Activated CD8-positive, alpha-beta memory T cell treated with anti-CD3 and anti-CD28 coated beads, Interleukin-2, amount 50 U/mL, for 24 hours (primary cell): ENCODE data around the gene LYRM4.

ENCODE experiments used
- DNase-seq: peaks from one replicate; pipeline ENCODE4 v3.0.0-alpha.2; 2020; ENCODE audit errors: extremely low read depth

Gene LYRM4

GRCh38 chr6:5146398-5146797 lies 114.4 kb downstream of the LYRM4 start:
- DNase-seq = no peak

GRCh38 chr6:5143634-5144311 lies 117.0 kb downstream of the LYRM4 start:
- peak; percentile 47 for DNase-seq

DNA sequence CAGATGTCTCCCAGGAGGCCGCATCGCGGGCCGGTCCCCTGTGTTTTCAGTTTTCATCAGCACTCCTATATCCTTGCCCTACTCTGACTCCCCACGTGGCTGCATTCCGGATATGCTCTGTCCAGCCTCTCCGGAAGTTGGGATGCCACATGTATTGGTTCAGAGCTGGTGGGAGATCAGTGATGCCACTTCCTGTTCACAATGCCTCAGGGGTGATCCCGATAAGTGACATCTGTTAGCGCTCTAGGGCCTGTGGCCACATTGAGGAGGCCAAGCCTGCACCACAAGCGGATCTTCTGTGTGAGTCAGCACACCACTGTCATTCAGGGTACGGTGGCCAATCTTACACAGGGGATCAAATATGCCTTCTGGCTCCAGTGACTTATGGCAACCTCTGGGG lies 117.8 kb downstream of the LYRM4 start:
- DNase-seq = no peak

- no peak for DNase-seq
Observed at GRCh38 chr6:5142131-5142530, 118.6 kb downstream of the LYRM4 start.

DNA sequence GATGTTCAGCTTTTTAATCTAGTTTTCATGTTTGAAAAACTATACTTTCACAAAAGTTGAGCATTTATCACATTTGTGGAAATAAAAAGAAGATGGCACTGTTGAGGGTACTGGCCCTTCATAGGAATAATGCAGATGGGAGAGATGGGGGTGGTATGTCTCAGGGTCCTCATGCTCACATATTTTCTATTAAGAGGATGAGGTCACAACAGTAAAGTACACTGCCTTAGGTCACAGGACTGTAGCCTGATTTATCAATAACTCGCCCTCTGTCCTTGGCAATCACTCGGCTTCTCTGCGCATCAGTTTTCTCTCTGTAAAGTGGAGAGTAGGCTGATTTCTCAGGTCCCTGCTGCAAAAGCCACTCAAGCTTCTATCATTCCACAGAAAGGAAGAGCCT lies 119.7 kb downstream of the LYRM4 start:
- DNase-seq = no peak

DNA sequence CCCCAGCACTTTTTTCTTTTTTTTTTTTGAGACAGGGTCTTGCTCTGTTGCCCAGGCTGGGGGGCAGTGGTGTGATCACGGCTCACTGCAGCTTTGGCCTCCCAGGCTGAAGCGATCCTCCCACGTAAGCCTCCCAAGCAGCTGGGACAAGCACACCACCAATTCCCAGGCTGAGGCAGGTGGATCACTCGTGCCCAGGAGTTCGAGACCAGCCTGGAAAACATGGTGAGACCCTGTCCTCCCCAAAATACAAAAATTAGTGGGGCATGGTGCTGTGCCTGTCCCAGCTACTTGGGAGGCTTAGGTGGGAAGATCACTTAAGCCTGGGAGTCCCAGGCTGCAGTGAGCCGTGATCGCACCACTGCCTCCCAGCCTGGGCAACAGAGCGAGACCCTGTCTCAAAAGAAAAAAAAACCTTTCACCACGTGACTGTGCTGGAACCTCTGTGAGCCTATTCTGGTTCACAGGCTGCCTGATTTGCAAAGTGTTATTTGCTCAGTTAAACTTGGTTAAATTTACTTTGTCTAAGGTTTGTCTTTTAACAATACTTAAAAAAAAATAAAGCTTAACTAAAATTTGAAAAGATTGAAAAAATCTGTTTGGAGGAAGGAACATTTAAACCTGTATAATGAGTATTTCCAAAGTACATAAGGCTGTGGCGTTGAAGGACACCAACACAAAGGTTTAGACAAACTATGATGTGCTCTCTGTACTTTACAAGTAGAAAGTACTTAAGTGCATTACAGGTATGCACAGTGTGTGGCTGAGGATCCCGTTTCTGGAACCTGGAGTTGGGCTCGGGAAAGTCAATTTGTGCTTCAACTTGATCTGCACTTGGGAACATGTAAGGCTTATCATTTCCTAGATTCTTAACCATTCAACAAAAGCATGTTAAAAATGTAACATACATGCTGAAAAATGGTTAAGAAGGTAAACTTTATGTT lies 120.7 kb downstream of the LYRM4 start:
- DNase-seq = no peak

DNA sequence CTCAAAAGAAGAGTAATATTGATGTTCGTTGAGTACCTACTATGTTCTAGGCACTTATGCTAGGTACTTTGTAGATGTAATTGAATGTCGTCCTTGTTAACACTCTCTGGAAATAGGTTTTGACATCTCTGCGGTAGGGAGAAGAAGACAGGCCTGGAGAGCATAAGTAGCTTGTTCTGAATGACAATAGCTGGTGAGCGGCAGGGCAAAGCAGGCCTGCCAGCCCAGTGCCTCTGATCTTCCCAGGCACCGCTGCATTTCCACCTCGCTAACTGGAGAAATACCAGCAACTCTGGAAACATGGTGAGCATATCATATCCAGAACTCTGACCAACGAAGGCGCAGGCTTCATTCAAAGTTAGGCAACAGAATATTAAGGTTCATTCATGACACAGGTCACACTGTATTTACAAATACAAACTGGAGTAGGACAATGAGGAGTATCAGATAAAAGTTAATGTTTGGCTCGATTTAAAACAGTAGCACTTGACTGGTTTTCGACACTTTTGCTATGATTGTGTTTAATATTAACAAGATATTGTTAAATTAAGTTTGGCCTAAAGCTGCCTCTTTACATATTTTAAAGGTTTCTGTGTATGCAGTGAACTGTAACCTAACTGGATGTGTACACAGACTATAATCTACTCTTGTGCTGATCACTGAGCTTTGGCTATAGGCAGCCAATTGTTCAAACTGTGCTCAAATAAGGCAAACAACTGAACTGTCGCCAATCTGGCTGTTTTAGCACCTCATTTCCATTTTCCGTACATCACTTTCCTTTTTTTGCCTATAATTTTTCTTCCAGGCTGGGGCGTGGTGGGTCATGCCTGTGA lies 121.5 kb downstream of the LYRM4 start:
- DNase-seq = no peak

DNA sequence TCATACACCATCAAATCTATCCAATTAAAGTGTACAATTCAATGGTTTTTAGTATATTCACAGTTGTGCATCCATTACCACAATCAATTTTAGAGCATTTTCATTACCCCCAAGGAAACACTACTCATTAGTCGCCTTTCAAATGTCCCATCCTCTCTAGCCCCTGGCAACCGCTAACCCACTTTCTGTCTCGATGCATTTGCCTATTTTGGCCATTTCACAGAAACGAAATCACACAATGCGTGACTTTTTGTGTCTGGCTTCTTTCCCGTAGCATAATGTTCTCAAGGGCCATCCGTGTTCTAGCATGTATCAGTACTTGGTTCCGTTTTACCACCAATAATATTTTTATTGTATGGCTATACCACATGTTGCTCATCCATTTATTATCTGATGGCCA lies 123.9 kb downstream of the LYRM4 start:
- no peak for DNase-seq

GRCh38 chr6:5135788-5136376 lies 124.9 kb downstream of the LYRM4 start:
- peak; percentile 12 for DNase-seq

GRCh38 chr6:5133943-5134342 lies 126.8 kb downstream of the LYRM4 start:
- no peak for DNase-seq

- no peak for DNase-seq
Observed at GRCh38 chr6:5132731-5133130, 128.0 kb downstream of the LYRM4 start.

DNA sequence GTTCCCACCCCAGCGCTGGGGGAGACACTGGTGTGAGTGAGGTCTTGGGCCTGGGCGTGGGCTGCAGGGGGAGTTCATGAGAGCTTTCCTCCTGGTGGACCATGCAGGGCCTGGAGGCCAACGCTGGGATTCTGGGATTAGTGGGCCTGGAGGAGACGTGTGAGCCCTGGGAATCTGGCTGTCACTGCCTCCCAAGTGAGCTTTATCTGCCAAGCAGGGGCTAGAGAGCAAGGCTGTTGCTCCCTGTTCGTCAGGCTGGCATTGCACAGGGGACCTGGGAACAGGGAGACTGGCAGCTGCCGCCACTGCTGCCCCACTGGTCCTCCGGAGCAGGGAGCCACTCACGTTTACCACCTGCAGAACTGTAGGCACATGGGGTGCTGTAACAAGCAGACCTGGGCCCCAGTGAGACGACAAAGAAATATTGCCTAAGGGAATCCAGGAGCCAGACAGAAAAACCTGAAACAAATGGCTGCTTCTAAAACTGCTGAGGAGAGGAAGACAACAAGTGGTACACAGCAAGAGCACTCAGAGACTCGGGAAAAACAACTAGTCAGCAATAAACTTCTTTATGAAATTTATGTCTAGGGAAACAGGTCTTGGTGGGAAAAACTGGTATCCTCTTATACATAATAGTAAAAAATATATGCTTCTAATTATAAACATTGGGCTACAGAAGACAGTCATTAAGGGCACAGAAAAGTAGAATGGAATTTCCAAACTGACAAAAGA lies 130.4 kb downstream of the LYRM4 start:
- no peak for DNase-seq

DNA sequence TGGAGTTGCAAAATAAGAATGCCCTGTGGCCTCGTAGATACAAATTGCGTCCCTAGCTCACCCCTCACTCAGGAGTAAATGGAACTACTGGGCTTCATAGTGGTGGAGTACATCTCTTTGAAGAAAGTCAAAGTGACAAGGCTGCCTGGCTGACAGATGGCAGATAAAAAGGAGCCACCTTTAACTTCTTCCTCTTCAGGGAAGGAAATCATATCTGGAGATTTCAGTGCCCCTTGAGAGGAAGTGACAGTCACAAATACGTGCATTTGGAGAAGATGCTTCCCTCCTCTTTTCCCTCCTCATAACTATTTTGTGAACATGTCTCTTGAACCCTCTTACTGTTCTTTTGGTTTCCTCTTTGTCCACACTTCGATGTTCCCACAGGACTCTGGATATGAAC lies 132.4 kb downstream of the LYRM4 start:
- no peak for DNase-seq

GRCh38 chr6:5127106-5127687 lies 133.6 kb downstream of the LYRM4 start:
- DNase-seq = no peak

DNA sequence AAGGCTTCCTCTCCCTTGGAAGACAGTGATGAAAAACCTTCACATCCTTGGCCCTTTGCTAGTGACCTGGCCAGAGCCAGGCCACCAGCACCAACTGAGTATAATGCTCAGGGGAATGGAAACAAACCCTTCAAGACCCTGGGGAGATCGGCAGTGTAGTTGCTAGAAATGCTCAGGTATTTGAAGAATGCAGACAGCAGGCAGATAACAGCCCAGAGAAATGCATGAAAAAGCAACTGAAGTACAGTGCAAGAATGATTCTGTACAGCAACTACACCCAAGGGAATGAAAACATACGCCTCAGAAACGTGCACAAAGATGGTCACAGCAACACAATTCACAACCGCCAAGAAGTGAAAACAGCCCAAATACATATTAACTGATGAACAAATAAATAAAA lies 134.5 kb downstream of the LYRM4 start:
- DNase-seq = no peak

GRCh38 chr6:5125152-5126006 lies 135.4 kb downstream of the LYRM4 start:
- no peak for DNase-seq

GRCh38 chr6:5124526-5124925 lies 136.2 kb downstream of the LYRM4 start:
- DNase-seq = no peak

DNA sequence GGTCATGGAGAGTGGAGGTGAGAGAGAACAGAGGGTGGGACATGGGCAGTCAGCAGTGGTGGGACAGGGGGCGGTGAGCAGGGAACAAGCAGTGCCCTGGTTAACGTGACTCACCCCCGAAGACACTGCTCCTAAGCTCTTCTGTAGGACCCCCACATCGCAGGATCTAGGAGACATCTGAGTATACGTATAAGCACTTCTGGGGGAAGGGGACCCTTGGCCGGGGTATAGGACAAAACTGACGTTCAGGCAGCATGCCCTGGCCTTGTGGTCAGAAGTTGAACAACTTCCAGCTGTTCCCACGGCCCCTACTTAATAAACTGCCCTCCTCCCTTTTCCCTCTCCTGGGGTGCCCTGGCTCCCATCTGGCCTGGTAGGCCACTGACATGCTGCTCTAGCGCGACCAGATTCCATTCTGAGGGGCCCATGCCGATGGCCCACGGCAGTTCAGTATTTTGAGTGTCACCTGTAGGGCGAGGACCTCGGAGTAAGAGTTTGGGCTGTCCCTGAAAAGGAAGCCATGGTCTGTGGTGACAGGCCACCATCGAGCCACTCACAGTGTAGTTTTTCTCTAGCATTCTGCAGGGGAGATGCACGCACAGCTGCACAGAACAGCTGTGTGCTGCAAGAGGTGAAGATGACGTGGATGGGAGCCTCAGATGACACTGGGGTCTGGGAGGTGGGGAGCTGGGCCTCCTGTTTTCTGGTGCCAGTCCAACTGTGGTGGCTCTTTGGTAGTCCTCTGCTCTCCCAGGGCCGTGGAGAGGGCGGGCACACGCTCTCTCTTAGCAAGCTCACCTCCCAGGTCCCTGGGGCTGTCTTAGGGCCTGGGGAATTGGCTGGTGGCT lies 137.2 kb downstream of the LYRM4 start:
- DNase-seq = no peak
